Measurements from ENCODE around the gene TRPC3. TPM values are rescaled to one million over a fixed set of nuclear protein-coding genes. Genes with fewer than 3 reads are reported as not detected.

Gene TRPC3
- total and polyA plus RNA-seq, 2 of the 8 experiments (the other 6 are each of a cell fraction or from before 2014, with no cell fraction given) = 0.37 to 0.41 TPM

DNA sequence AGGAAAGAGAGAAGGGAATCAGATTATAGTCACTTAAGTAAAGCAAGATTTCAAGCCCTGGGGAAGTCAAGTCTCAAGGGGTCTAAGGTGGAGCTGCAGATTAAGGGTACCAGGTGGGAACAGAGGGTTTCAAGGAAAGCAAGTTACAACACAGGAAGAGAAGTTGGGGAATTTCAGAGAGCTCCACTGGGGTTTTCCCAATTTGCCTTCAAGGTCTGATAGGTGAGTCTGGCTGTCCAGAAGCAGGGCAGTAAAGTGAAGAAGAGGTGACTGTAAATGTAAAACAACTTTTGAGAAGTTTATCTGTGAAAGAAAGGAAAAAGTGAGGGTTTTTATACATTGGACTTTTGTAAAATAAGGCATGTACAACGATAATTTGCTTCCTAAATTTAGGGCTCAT lies 37.1 kb upstream of the TRPC3 start:
- ChIA-PET CTCF (ENCODE audit: partially characterized antibody) (interaction anchor here (0.8 to 1.6 kb wide), 3 partner anchors 11 to 39 kb away, joined by 3 to 6 read pairs (median 3); no protein-coding TSS in a partner anchor), POLR2A (ENCODE audit: partially characterized antibody) (interaction anchor here (1.0 kb wide), 1 partner anchor 9 kb away, joined by 3 read pairs; no protein-coding TSS in a partner anchor)
- H4K5ac ChIP-seq (ENCODE audit: insufficient read length, low read depth, low read length) = no peak overlapping the region
- H2AK5ac ChIP-seq (ENCODE audit: low read depth, low read length) = no peak overlapping the region
- no peak overlapping the region for H2BK12ac ChIP-seq (ENCODE audit: low read depth, low read length)
- no peak overlapping the region for H2BK120ac ChIP-seq (replicated peaks; ENCODE audit: low read depth, low read length)
- H3K4me3 ChIP-seq (ENCODE audit: extremely low read depth in 1 of 4, insufficient read depth in 2 of 4, low read depth in 3 of 4, low read length in 4 of 4) = no peak overlapping the region
- H3K18ac ChIP-seq (ENCODE audit: extremely low read depth, low read length) = no peak overlapping the region
- no peak overlapping the region for H4K8ac ChIP-seq (ENCODE audit: extremely low read depth, insufficient read depth, low read length)
- H2BK5ac ChIP-seq (ENCODE audit: low read depth, low read length) = no peak overlapping the region
- no peak overlapping the region for H2BK15ac ChIP-seq (ENCODE audit: low read length)
- DNase-seq (ENCODE audit: low read depth in 1 of 2, low spot score in 2 of 2) (no peak), FAIRE-seq (no peak)
- no peak overlapping the region for H3K56ac ChIP-seq (replicated peaks; ENCODE audit: insufficient read length, low read depth, low read length)
- H3K36me3 ChIP-seq (ENCODE audit: control insufficient read depth in 2 of 4, insufficient read depth in 4 of 4, low read length in 3 of 4) = no peaks in the 10 kb centered on the region
- WGBS, 2 experiments (ENCODE audit: extremely low coverage in 1 of 2, insufficient coverage in 1 of 2, insufficient read length in 1 of 2, insufficient replicate concordance in 2 of 2, low coverage in 1 of 2, low lambda C conversion rate in 2 of 2, missing lambda C conversion rate in 1 of 2) = 82% methylated on average over 1 of the region's 1 CpG; no CpG with 5 or more reads in 1 of the 2 experiments
- H3K4ac ChIP-seq (replicated peaks; ENCODE audit: insufficient read length, low read depth, low read length) = no peak overlapping the region
- H3K9ac ChIP-seq (replicated peaks in 1 of 4; ENCODE audit: extremely low read depth in 1 of 4, low read depth in 3 of 4, low read length in 3 of 4) = no peak overlapping the region
- no peaks in the 10 kb centered on the region for H3K9me3 ChIP-seq (ENCODE audit: insufficient read depth in 2 of 2, low read depth in 1 of 2, low read length in 1 of 2)
- H2BK20ac ChIP-seq (ENCODE audit: low read length) = no peak overlapping the region
- H3K79me1 ChIP-seq (ENCODE audit: low read depth, low read length) = no peaks in the 10 kb centered on the region
- no peaks in the 10 kb centered on the region for H3K4me1 ChIP-seq (replicated peaks in 1 of 4; ENCODE audit: control insufficient read depth in 3 of 4, insufficient read depth in 4 of 4, low read length in 3 of 4)
- H4K20me1 ChIP-seq (replicated peaks in 1 of 2; ENCODE audit: control insufficient read depth in 1 of 2, insufficient read depth in 2 of 2, low read length in 2 of 2) = no peaks in the 10 kb centered on the region
- no peak overlapping the region for H3K4me2 ChIP-seq (ENCODE audit: insufficient read depth in 1 of 2, low read depth in 2 of 2, low read length in 2 of 2)
- no peak overlapping the region for H4K91ac ChIP-seq (replicated peaks; ENCODE audit: insufficient read length, low read length)
- H3K27ac ChIP-seq (ENCODE audit: low read depth, low read length) = no peak overlapping the region
- H3K23me2 ChIP-seq (ENCODE audit: low read depth, low read length) = no peaks in the 10 kb centered on the region
- H3K79me2 ChIP-seq (ENCODE audit: control insufficient read depth in 1 of 2, insufficient read depth in 2 of 2, low read length in 2 of 2) = no peaks in the 10 kb centered on the region
- H3K14ac ChIP-seq (ENCODE audit: insufficient read length) = no peak overlapping the region
- H3K23ac ChIP-seq (ENCODE audit: insufficient read length) = no peak overlapping the region
- H3K27me3 ChIP-seq (replicated peaks in 1 of 4; ENCODE audit: control insufficient read depth in 3 of 4, extremely low read depth in 1 of 4, insufficient read depth in 3 of 4, low read length in 3 of 4) = no peaks in the 10 kb centered on the region
- peak overlapping the region; percentile 84; the same call in 1 of the 2 replicates for H2AFZ ChIP-seq (ENCODE audit: low read length)
- no peak for TF ChIP-seq CTBP2 (IDR thresholded peaks at IDR 0.05; ENCODE audit: borderline replicate concordance, insufficient read depth, insufficient read length, low read length)
- TF ChIP-seq CBX8 (IDR thresholded peaks at IDR 0.05; ENCODE audit: borderline replicate concordance, low read depth, low read length) = no peak
- TF ChIP-seq KDM4A (IDR thresholded peaks at IDR 0.05; ENCODE audit: low read depth, low read length, severe bottlenecking) = no peak
- TF ChIP-seq, protein P1, sequence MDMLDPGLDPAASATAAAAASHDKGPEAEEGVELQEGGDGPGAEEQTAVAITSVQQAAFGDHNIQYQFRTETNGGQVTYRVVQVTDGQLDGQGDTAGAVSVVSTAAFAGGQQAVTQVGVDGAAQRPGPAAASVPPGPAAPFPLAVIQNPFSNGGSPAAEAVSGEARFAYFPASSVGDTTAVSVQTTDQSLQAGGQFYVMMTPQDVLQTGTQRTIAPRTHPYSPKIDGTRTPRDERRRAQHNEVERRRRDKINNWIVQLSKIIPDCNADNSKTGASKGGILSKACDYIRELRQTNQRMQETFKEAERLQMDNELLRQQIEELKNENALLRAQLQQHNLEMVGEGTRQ (IDR thresholded peaks at IDR 0.05; ENCODE audit: low read length) = no peak
- no peak for TF ChIP-seq EGR1 (IDR thresholded peaks at IDR 0.05; ENCODE audit: borderline replicate concordance, low read depth, low read length)
- TF ChIP-seq POLR2A (IDR thresholded peaks at IDR 0.05; ENCODE audit: control extremely low read depth in 1 of 2, low read depth in 2 of 2, low read length in 2 of 2) = no peak
- no peak for TF ChIP-seq RAD21 (IDR thresholded peaks at IDR 0.05 in 1 of 2, conservative IDR thresholded peaks at IDR 0.05 in 1 of 2; ENCODE audit: low read depth in 2 of 2, low read length in 2 of 2)
- no peak for TF ChIP-seq BRCA1 (IDR thresholded peaks at IDR 0.05; ENCODE audit: low read depth, low read length)
- TF ChIP-seq SIX5 (IDR thresholded peaks at IDR 0.05; ENCODE audit: low read depth, low read length) = no peak
- no peak for TF ChIP-seq CBX5 (IDR thresholded peaks at IDR 0.05; ENCODE audit: low read depth, low read length)
- TF ChIP-seq BCL11A (IDR thresholded peaks at IDR 0.05; ENCODE audit: low read depth in 2 of 2, low read length in 2 of 2) = no peak
- TF ChIP-seq, protein P2, sequence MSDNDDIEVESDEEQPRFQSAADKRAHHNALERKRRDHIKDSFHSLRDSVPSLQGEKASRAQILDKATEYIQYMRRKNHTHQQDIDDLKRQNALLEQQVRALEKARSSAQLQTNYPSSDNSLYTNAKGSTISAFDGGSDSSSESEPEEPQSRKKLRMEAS (IDR thresholded peaks at IDR 0.05) = no peak
- TF ChIP-seq SRF (IDR thresholded peaks at IDR 0.05; ENCODE audit: low read depth, low read length) = no peak
